ENCODE results near the gene TGM6. TPM values are rescaled to one million over a fixed set of nuclear protein-coding genes. Genes with fewer than 3 reads are reported as not detected.

Gene TGM6
- total and polyA plus RNA-seq, 9 of the 15 experiments (the other 6 are each of a cell fraction or from before 2014, with no cell fraction given), result not detected

GRCh38 chr20:2408111-2408510 is 27.4 kb downstream of the TGM6 start (continued):
- TF ChIP-seq ZNF184 (CRISPR knock-in tag; IDR thresholded peaks at IDR 0.05), result no peak
- no peak for TF ChIP-seq ZBTB49 (CRISPR knock-in tag; IDR thresholded peaks at IDR 0.05; ENCODE audit: borderline replicate concordance)

GRCh38 chr20:2416541-2417212 is 36.0 kb downstream of the TGM6 start:
- H3K79me2 ChIP-seq (ENCODE audit: control insufficient read depth, insufficient read depth, low read length), result no peaks in the 10 kb centered on the region
- in situ Hi-C loops (cut with MboI) (no loop called here), intact Hi-C loops (cut with micrococcal nuclease) (no loop called here)
- no peak overlapping the region for H3K4me2 ChIP-seq (ENCODE audit: insufficient read depth, low read length)
- no peaks in the 10 kb centered on the region; the same call in 1 of the 2 replicates for H4K20me1 ChIP-seq (replicated peaks; ENCODE audit: control insufficient read depth, insufficient read depth, low read length)
- DNase-seq (ENCODE audit: extremely low read depth in 1 of 4, low spot score in 3 of 4), result no peak
- TF ChIP-seq STAT5A (IDR thresholded peaks at IDR 0.05; ENCODE audit: borderline replicate concordance, low read length), result no peak
- TF ChIP-seq L3MBTL2 (IDR thresholded peaks at IDR 0.05), result no peak
- no peak for TF ChIP-seq ZNF282 (CRISPR knock-in tag; IDR thresholded peaks at IDR 0.05)
- TF ChIP-seq CLOCK (CRISPR knock-in tag; IDR thresholded peaks at IDR 0.05; ENCODE audit: borderline replicate concordance), result no peak
- WGBS (ENCODE audit: insufficient coverage, low coverage, missing lambda C conversion rate), result 7% methylated on average over 4 of the region's 6 CpGs
- H2AFZ ChIP-seq (ENCODE audit: low read depth, low read length), result no peak overlapping the region
- ChIA-PET CTCF (ENCODE audit: low intra/inter-chr PET ratio) (no interaction called here), POLR2A (no interaction called here)
- FAIRE-seq, result no peak
- no peaks in the 10 kb centered on the region for H3K9me3 ChIP-seq (replicated peaks; ENCODE audit: control insufficient read depth, insufficient read depth, low read depth, low read length)
- no peak overlapping the region for H3K27ac ChIP-seq (ENCODE audit: extremely low read depth, low read depth, low read length)
- H3K27me3 ChIP-seq (ENCODE audit: control insufficient read depth in 2 of 2, insufficient read depth in 2 of 2, low read length in 2 of 2), result peaks cover 0 to 22% of the 10 kb centered on the region in 2 experiments; a peak in 4 of 5 replicates
- H3K36me3 ChIP-seq (ENCODE audit: control insufficient read depth, insufficient read depth, low read length), result no peaks in the 10 kb centered on the region
- H3K4me3 ChIP-seq, result no peak overlapping the region
- H3K4me1 ChIP-seq (replicated peaks in 1 of 2; ENCODE audit: control insufficient read depth in 2 of 2, insufficient read depth in 2 of 2, low read length in 2 of 2), result no peaks in the 10 kb centered on the region; a peak in 1 of 5 replicates
- ATAC-seq, result no peak
- BruUV-seq (replicated peaks), result no TSS peak
- no peak overlapping the region for H3K9ac ChIP-seq (ENCODE audit: insufficient read depth in 1 of 2, low read depth in 2 of 2, low read length in 2 of 2)
- no peaks in the 10 kb centered on the region for H3K9me1 ChIP-seq (ENCODE audit: control insufficient read depth, insufficient read depth, low read length)

Measured in K562 (cell line).